H1 (cell line): ENCODE data around the gene GJC2. TPM values are rescaled to one million over a fixed set of nuclear protein-coding genes. Genes with fewer than 3 reads are reported as not detected.
A peak's percentile ranks its signal among the peaks of the same experiment; 100 is the strongest.

Source experiments
- CTCF ChIA-PET: fragments of 300-600 bp; sonication (Branson Sonifier 250); formaldehyde crosslinking; loops from one replicate; lab custom pipeline; 2021; ENCODE audit not compliant: partially characterized antibody; lab: Charles Lee
- POLR2A ChIA-PET: fragments of 300-600 bp; sonication (Branson Sonifier 250); formaldehyde crosslinking; loops from one replicate; lab custom pipeline; 2021; ENCODE audit warnings: inconsistent platforms; ENCODE audit not compliant: partially characterized antibody; lab: Charles Lee
- DNase-seq, 2 experiments: peaks; one replicate each; pipeline versions ENCODE4 v3.0.0 to v3.0.0-alpha.2; 2010 to 2022; ENCODE audit warnings: low spot score in 2 of 2, low read depth in 1 of 2, mixed read lengths in 1 of 2
- FAIRE-seq: peaks from 2 replicates; lab custom pipeline; 2011; peaks lifted over from hg19 to GRCh38; lab: Jason Lieb, UNC
- H2AFZ ChIP-seq: 2 replicates; pipeline ENCODE4 v1.8.1; 2012; ENCODE audit warnings: low read length, inconsistent platforms
- H2AK5ac ChIP-seq: 2 replicates; pipeline ENCODE4 v1.6.1; 2013; ENCODE audit warnings: low read depth, low read length
- H2BK120ac ChIP-seq: replicated peaks from 2 replicates; pipeline ENCODE3; 2013; ENCODE audit warnings: low read depth, low read length, inconsistent platforms
- H2BK12ac ChIP-seq: 2 replicates; pipeline ENCODE4 v1.6.1; 2013; ENCODE audit warnings: low read depth, low read length
- H2BK15ac ChIP-seq: 2 replicates; pipeline ENCODE4 v1.6.1; 2013; ENCODE audit warnings: low read length
- H2BK20ac ChIP-seq: 2 replicates; pipeline ENCODE4 v1.6.1; 2013; ENCODE audit warnings: low read length
- H2BK5ac ChIP-seq: 2 replicates; pipeline ENCODE4 v1.6.1; 2013; ENCODE audit warnings: low read depth, low read length
- H3K14ac ChIP-seq: 2 replicates; pipeline ENCODE4 v1.6.1; 2013; ENCODE audit warnings: inconsistent platforms; ENCODE audit not compliant: insufficient read length
- H3K18ac ChIP-seq: 2 replicates; pipeline ENCODE4 v1.6.1; 2013; ENCODE audit warnings: low read length; ENCODE audit errors: extremely low read depth
- H3K23ac ChIP-seq: 2 replicates; pipeline ENCODE4 v1.6.1; 2013; ENCODE audit warnings: inconsistent platforms; ENCODE audit not compliant: insufficient read length
- H3K23me2 ChIP-seq: 2 replicates; pipeline ENCODE4 v1.6.1; 2013; ENCODE audit warnings: low read depth, low read length
- H3K27ac ChIP-seq: 2 replicates; pipeline ENCODE4 v1.6.1; 2011; ENCODE audit warnings: low read depth, low read length, inconsistent platforms
- H3K27me3 ChIP-seq, 4 experiments: replicated peaks in 1 of 4; 1 replicate in 1 of 4; 2 replicates in 3 of 4; pipeline versions ENCODE4 v1.6.1 to v1.8.1; 2011 to 2013; ENCODE audit warnings: low read length in 3 of 4, mild to moderate bottlenecking in 3 of 4, inconsistent platforms in 2 of 4, mixed read lengths in 2 of 4, moderate library complexity in 1 of 4; ENCODE audit not compliant: control insufficient read depth in 3 of 4, insufficient read depth in 3 of 4; ENCODE audit errors: extremely low read depth in 1 of 4
- H3K36me3 ChIP-seq, 4 experiments: 2 replicates each; pipeline versions ENCODE4 v1.6.1 to v1.8.1; 2011 to 2013; ENCODE audit warnings: mild to moderate bottlenecking in 4 of 4, low read length in 3 of 4, moderate library complexity in 2 of 4, control low read depth in 1 of 4, inconsistent platforms in 1 of 4; ENCODE audit not compliant: insufficient read depth in 4 of 4, control insufficient read depth in 2 of 4
- H3K4ac ChIP-seq: replicated peaks from 2 replicates; pipeline ENCODE3; 2013; ENCODE audit warnings: low read length, low read depth, mixed read lengths, inconsistent platforms; ENCODE audit not compliant: insufficient read length
- H3K4me1 ChIP-seq, 4 experiments: replicated peaks in 1 of 4; 1 replicate in 1 of 4; 2 replicates in 3 of 4; pipeline versions ENCODE4 v1.6.1 to v1.8.1; 2011 to 2013; ENCODE audit warnings: low read length in 3 of 4, inconsistent platforms in 2 of 4, mixed read lengths in 1 of 4; ENCODE audit not compliant: insufficient read depth in 4 of 4, control insufficient read depth in 3 of 4
- H3K4me2 ChIP-seq, 2 experiments: 2 replicates each; pipeline versions ENCODE4 v1.6.1 to v1.8.1; 2011 to 2013; ENCODE audit warnings: low read depth in 2 of 2, low read length in 2 of 2, control low read depth in 1 of 2, inconsistent platforms in 1 of 2, mild to moderate bottlenecking in 1 of 2; ENCODE audit not compliant: insufficient read depth in 1 of 2
- H3K4me3 ChIP-seq, 4 experiments: fragments of 200-600, 300-600 bp in 1 of 4; sonication (generic), shearing (Covaris generic), sonication (Bioruptor Twin) in 1 of 4; 2 replicates each; pipeline versions ENCODE4 v1.5.1 to v1.8.1; 2011 to 2016; ENCODE audit warnings: low read length in 4 of 4, low read depth in 3 of 4, control low read depth in 2 of 4, inconsistent platforms in 2 of 4, mild to moderate bottlenecking in 2 of 4, mixed read lengths in 1 of 4, moderate library complexity in 1 of 4; ENCODE audit not compliant: insufficient read depth in 2 of 4; ENCODE audit errors: extremely low read depth in 1 of 4
- H3K56ac ChIP-seq: replicated peaks from 2 replicates; pipeline ENCODE3; 2013; ENCODE audit warnings: low read depth, mild to moderate bottlenecking, mixed read lengths, low read length, inconsistent platforms; ENCODE audit not compliant: insufficient read length
- H3K79me1 ChIP-seq: 2 replicates; pipeline ENCODE4 v1.6.1; 2013; ENCODE audit warnings: low read depth, low read length, control low read depth
- H3K79me2 ChIP-seq, 2 experiments: 2 replicates each; pipeline versions ENCODE4 v1.6.1 to v1.8.1; 2012 to 2013; ENCODE audit warnings: low read length in 2 of 2, mild to moderate bottlenecking in 2 of 2, inconsistent platforms in 1 of 2; ENCODE audit not compliant: insufficient read depth in 2 of 2, control insufficient read depth in 1 of 2
- H3K9ac ChIP-seq, 4 experiments: replicated peaks in 1 of 4; 1 replicate in 1 of 4; 2 replicates in 3 of 4; pipeline versions ENCODE4 v1.6.1 to v1.8.1; 2011 to 2013; ENCODE audit warnings: low read depth in 3 of 4, low read length in 3 of 4, control low read depth in 2 of 4, mild to moderate bottlenecking in 2 of 4, moderate library complexity in 2 of 4, inconsistent platforms in 1 of 4; ENCODE audit errors: extremely low read depth in 1 of 4
- H3K9me3 ChIP-seq, 2 experiments: 2 replicates each; pipeline versions ENCODE4 v1.6.1 to v1.8.1; 2012 to 2013; ENCODE audit warnings: mild to moderate bottlenecking in 2 of 2, moderate library complexity in 2 of 2, control low read depth in 1 of 2, inconsistent platforms in 1 of 2, low read depth in 1 of 2, low read length in 1 of 2, mixed read lengths in 1 of 2; ENCODE audit not compliant: insufficient read depth in 2 of 2
- H4K20me1 ChIP-seq, 2 experiments: replicated peaks in 1 of 2; 2 replicates each; pipeline versions ENCODE3 to v1.8.1; 2011 to 2013; ENCODE audit warnings: inconsistent platforms in 2 of 2, low read length in 2 of 2, mild to moderate bottlenecking in 1 of 2; ENCODE audit not compliant: insufficient read depth in 2 of 2, control insufficient read depth in 1 of 2
- H4K5ac ChIP-seq: 2 replicates; pipeline ENCODE4 v1.6.1; 2013; ENCODE audit warnings: low read length, low read depth, mixed read lengths, inconsistent platforms; ENCODE audit not compliant: insufficient read length
- H4K8ac ChIP-seq: 2 replicates; pipeline ENCODE4 v1.8.0; 2013; ENCODE audit warnings: mild to moderate bottlenecking, moderate library complexity, low read length, inconsistent platforms; ENCODE audit not compliant: insufficient read depth; ENCODE audit errors: extremely low read depth
- H4K91ac ChIP-seq: replicated peaks from 2 replicates; pipeline ENCODE3; 2013; ENCODE audit warnings: low read length, mixed read lengths, inconsistent platforms; ENCODE audit not compliant: insufficient read length
- BRCA1 ChIP-seq: IDR thresholded peaks from 2 replicates; pipeline ENCODE4 v1.6.1; 2012; ENCODE audit warnings: low read depth, low read length, improper control_type of control experiment
- CTBP2 ChIP-seq: IDR thresholded peaks from 2 replicates; pipeline ENCODE4 v1.7.0; 2011; ENCODE audit warnings: borderline replicate concordance, mild to moderate bottlenecking, moderate library complexity, mixed read lengths, low read length; ENCODE audit not compliant: insufficient read depth, insufficient read length
- GTF2F1 ChIP-seq: IDR thresholded peaks from 2 replicates; pipeline ENCODE4 v1.6.1; 2012; ENCODE audit warnings: low read depth, low read length, improper control_type of control experiment, borderline replicate concordance
- KDM1A ChIP-seq: fragments of 200-600, 300-600 bp; sonication (generic); IDR thresholded peaks from 2 replicates; pipeline ENCODE4 v1.7.1; 2016; ENCODE audit warnings: mild to moderate bottlenecking, low read length, borderline replicate concordance
- NANOG ChIP-seq: IDR thresholded peaks from 2 replicates; pipeline ENCODE4 v1.6.1; 2011; ENCODE audit warnings: low read length, low read depth, mild to moderate bottlenecking, inconsistent platforms; ENCODE audit not compliant: insufficient read depth, poor library complexity, severe bottlenecking
- POU5F1 ChIP-seq: IDR thresholded peaks from 2 replicates; pipeline ENCODE4 v1.6.1; 2011; ENCODE audit warnings: low read depth, mild to moderate bottlenecking, low read length, moderate library complexity
- RBBP5 ChIP-seq: IDR thresholded peaks from 2 replicates; pipeline ENCODE4 v1.7.1; 2012; ENCODE audit warnings: low read depth, mild to moderate bottlenecking, inconsistent platforms, low read length, moderate library complexity, borderline replicate concordance
- WGBS, 2 experiments: shearing (Covaris generic) in 1 of 2; methylation state at CpG; one replicate each; pipeline versions ENCODE4 v1.1.6 to v1.1.7; 2013 to 2015; ENCODE audit warnings: low lambda C conversion rate in 2 of 2, mixed read lengths in 2 of 2, inconsistent platforms in 1 of 2, low coverage in 1 of 2, missing lambda C conversion rate in 1 of 2; ENCODE audit not compliant: insufficient replicate concordance in 2 of 2, insufficient coverage in 1 of 2, insufficient read length in 1 of 2; ENCODE audit errors: extremely low coverage in 1 of 2, missing lambda C conversion rate in 1 of 2; 5-methylcytosine and 5-hydroxymethylcytosine counted together
- polyA plus RNA-seq, 7 experiments: library from polyadenylated mRNA; depleted of rRNA in 3 of 7; stranded (reverse) in 5 of 7; unstranded in 2 of 7; fragments of >200 nt in 5 of 7; fragments of 200-250 nt in 2 of 7; gene quantifications; 1 replicate in 5 of 7; 2 replicates in 1 of 7; 4 replicates in 1 of 7; pipeline versions ENCODE4 v1.2.1 to v1.2.3, GENCODE V29; 2011 to 2013; ENCODE audit warnings: missing spikeins in 2 of 7, mixed read lengths in 2 of 7
- total RNA-seq: library from RNA; stranded (reverse); fragmentation: NEBNext Ultra II Directional; extraction: Animal tissue kit (Norgen Biotek cat#: 25700); gene quantifications from 2 replicates; pipeline ENCODE4 v1.2.1, GENCODE V29; 2021

The GJC2 gene
- total and polyA plus RNA-seq, 2 of the 8 experiments (the other 6 are each of a cell fraction or from before 2014, with no cell fraction given) = 0.17 to 0.54 TPM

- Histone ChIP-seq H3K23me2 (peaks cover 8% of the 10 kb centered on the region; the same call in 1 of the 2 replicates), H2AK5ac (0 out of 2 replicates have a peak within 1 kb of the TSS, but pooled peaks have one; percentile 15), H2AFZ (peak within 1 kb of the TSS; percentile 73), H3K18ac (peak within 1 kb of the TSS; percentile 63), H4K5ac (peak within 1 kb of the TSS; percentile 4), H3K27me3 (peaks cover 0 to 6% (median 5%) of the 10 kb centered on the region in 4 experiments; a peak in 2 of 7 replicates), H3K4me3 (peak within 1 kb of the TSS; percentile 71 to 96 (median 88)), H3K79me1 (peaks cover 12% of the 10 kb centered on the region; the same call in 1 of the 2 replicates), H2BK12ac (no peak within 1 kb of the TSS), H3K23ac (no peak within 1 kb of the TSS), H3K4me2 (peak within 1 kb of the TSS; percentile 79 to 90), H3K4me1 (peaks cover 0 to 7% (median under 1%) of the 10 kb centered on the region in 4 experiments; a peak in 5 of 7 replicates), H3K79me2 (peaks cover 3 to 8% of the 10 kb centered on the region in 2 experiments; a peak in 2 of 4 replicates), H4K91ac (no peak within 1 kb of the TSS), H2BK20ac (no peak within 1 kb of the TSS), H3K4ac (no peak within 1 kb of the TSS), H4K8ac (peak within 1 kb of the TSS; percentile 97), H2BK120ac (no peak within 1 kb of the TSS), H3K56ac (no peak within 1 kb of the TSS), H3K9ac (peak within 1 kb of the TSS; percentile 85 to 95 (median 86)), H2BK5ac (peak within 1 kb of the TSS; percentile 13; the same call in 1 of the 2 replicates), H3K36me3 (peaks cover 3 to 16% (median 8%) of the 10 kb centered on the region in 4 experiments; a peak in 5 of 8 replicates), H2BK15ac (no peak within 1 kb of the TSS), H3K27ac (peak within 1 kb of the TSS; percentile 83), H4K20me1 (peaks cover 0 to 13% of the 10 kb centered on the region in 2 experiments), H3K14ac (no peak within 1 kb of the TSS), H3K9me3 (no peaks in the 10 kb centered on the region)
- POLR2A ChIA-PET = interaction anchor here (0.8 to 2.1 kb wide), 6 partner anchors 9 to 56 kb away, joined by 3 to 9 read pairs (median 4); partner anchors contain the start of gene ARF1
- WGBS, 2 experiments = 1% methylated on average over 43 of the region's 66 CpGs; no CpG with 5 or more reads in 1 of the 2 experiments
- DNase-seq (peak; percentile 85 to 100), FAIRE-seq (no peak)
- CTCF ChIA-PET = interaction anchor here (1.0 to 2.5 kb wide), 4 partner anchors 21 to 62 kb away, joined by 3 to 14 read pairs (median 4); no protein-coding TSS in a partner anchor
- TF ChIP-seq KDM1A = peak; percentile 67; the same call in 1 of the 2 replicates
- TF ChIP-seq CTBP2 = no peak
- no peak for TF ChIP-seq NANOG
- TF ChIP-seq BRCA1 = peak; percentile 59
- TF ChIP-seq RBBP5 = 0 out of 2 replicates have a peak, but pooled peaks have one; percentile 65
- TF ChIP-seq GTF2F1 = no peak
- no peak for TF ChIP-seq POU5F1
Measured at GRCh38 chr1:228109073-228109961, 40.4 kb upstream of the GJC2 start, which contains the start of gene MRPL55. MRPL55 (minus strand) TSS chr1:228109299; CDS start chr1:228108260, 1,039 bp downstream.
